Nephron (organoid): ENCODE results near the gene PSMG2.
A peak's percentile ranks its signal among the peaks of the same experiment; 100 is the strongest.

ENCODE experiments used
- H3K27ac Mint-ChIP-seq, 3 experiments: 2 replicates each; pipeline ENCODE4 v1.8.0; 2020; ENCODE audit warnings: mixed read lengths in 3 of 3, mild to moderate bottlenecking in 2 of 3, moderate library complexity in 1 of 3
- H3K27me3 Mint-ChIP-seq: 2 replicates; pipeline ENCODE4 v1.8.0; 2021; ENCODE audit warnings: low read depth, mild to moderate bottlenecking, moderate library complexity, mixed read lengths
- H3K36me3 Mint-ChIP-seq: 2 replicates; pipeline ENCODE4 v1.8.0; 2020; ENCODE audit warnings: low read depth, mixed read lengths
- H3K4me1 Mint-ChIP-seq: 2 replicates; pipeline ENCODE4 v1.8.0; 2020; ENCODE audit warnings: mixed read lengths
- H3K4me3 Mint-ChIP-seq, 3 experiments: 2 replicates each; pipeline ENCODE4 v1.8.0; 2020; ENCODE audit warnings: mild to moderate bottlenecking in 3 of 3, mixed read lengths in 3 of 3, moderate library complexity in 2 of 3
- H3K9me3 Mint-ChIP-seq: 2 replicates; pipeline ENCODE4 v1.8.0; 2020; ENCODE audit warnings: mixed read lengths
- TF ChIP-seq, protein P1 (sequence below), 3 experiments: fragments of 200-600 bp; sonication (generic); IDR thresholded peaks; one replicate each; pipeline ENCODE4 v1.5.0; 2021; ENCODE audit warnings: antibody characterized with exemption in 3 of 3; ENCODE audit not compliant: unreplicated experiment in 3 of 3

Gene PSMG2

DNA sequence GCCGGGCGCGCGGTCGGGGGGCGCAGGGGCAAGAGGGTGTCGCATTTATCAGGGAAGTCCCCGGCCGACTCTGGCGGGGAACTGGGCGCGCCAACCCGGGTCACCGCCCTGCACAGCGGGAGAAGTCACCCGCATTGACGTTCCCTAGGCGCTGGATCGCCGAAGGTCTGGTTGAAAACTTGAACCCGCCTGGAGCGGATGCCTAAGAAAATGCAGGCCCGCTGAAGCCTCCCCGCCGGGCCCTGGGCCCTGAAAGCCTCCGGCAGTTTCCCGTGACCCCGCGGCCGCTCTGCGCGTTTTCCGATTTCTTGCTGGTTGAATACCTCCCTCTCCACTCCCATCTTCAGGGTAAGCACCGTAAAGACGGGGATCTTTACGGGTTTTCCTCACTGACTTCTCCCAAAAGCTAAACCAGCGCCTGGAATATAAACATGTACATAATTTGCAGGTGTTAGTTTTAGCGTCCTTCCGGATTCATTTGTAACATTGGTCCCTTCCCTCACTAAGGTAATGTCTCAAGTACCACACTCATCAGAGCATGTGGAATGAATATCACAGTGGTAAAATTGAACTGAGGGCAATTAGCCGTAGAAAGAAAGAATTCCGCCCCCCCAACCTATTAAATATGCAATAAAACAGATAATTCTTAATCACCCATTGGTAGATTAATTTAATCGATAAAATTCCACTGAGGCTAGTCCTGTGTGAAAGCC is 44.3 kb upstream of the PSMG2 start:
- Mint-ChIP-seq H3K4me1 (peaks cover 27% of the 10 kb centered on the region), H3K36me3 (peaks cover 4% of the 10 kb centered on the region), H3K4me3 (peak overlapping the region; percentile 95 to 99 (median 99)), H3K27me3 (no peaks in the 10 kb centered on the region), H3K9me3 (no peaks in the 10 kb centered on the region), H3K27ac (peak overlapping the region; percentile 84 to 95 (median 93))
- TF ChIP-seq, protein P1, sequence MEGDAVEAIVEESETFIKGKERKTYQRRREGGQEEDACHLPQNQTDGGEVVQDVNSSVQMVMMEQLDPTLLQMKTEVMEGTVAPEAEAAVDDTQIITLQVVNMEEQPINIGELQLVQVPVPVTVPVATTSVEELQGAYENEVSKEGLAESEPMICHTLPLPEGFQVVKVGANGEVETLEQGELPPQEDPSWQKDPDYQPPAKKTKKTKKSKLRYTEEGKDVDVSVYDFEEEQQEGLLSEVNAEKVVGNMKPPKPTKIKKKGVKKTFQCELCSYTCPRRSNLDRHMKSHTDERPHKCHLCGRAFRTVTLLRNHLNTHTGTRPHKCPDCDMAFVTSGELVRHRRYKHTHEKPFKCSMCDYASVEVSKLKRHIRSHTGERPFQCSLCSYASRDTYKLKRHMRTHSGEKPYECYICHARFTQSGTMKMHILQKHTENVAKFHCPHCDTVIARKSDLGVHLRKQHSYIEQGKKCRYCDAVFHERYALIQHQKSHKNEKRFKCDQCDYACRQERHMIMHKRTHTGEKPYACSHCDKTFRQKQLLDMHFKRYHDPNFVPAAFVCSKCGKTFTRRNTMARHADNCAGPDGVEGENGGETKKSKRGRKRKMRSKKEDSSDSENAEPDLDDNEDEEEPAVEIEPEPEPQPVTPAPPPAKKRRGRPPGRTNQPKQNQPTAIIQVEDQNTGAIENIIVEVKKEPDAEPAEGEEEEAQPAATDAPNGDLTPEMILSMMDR (IDR thresholded peaks at IDR 0.05; ENCODE audit: unreplicated experiment in 3 of 3) = no peak

DNA sequence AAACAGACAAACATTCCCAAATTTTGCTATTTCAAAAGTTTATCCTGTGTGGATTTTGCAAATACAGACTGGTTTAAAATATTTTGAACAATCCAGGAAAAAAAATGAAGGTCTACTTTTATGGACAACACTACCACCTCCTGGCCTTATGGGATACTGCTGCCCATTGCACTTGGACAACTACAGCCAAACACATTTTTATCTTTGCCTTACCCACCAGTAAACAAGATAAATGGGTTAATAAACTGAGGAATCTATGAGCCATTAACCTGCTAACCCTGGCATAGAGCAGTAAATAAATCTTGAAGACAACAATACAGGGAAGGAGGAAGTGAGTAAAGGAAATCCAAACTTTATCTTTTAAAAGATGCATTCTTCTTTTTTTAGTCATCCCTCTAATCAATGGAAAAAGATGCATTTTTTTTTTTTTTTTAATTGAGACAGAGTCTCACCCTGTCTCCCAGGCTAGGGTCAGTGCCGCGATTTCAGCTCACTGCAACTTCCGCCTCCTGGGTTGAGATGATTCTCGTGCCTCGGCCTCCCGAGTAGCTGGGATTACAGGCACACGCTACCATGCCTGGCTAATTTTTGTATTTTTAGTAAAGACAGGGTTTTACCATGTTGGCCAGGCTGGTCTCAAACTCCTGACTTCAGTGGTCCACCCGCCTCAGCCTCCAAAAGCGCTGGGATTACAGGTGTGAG is 42.8 kb upstream of the PSMG2 start:
- no peaks in the 10 kb centered on the region for H3K27me3 Mint-ChIP-seq
- H3K4me3 Mint-ChIP-seq = peak overlapping the region; percentile 65 to 95 (median 70)
- TF ChIP-seq, protein P1 (IDR thresholded peaks at IDR 0.05; ENCODE audit: unreplicated experiment in 3 of 3) = peak; percentile 89 to 91 (median 91)
- H3K9me3 Mint-ChIP-seq = no peaks in the 10 kb centered on the region
- H3K36me3 Mint-ChIP-seq = peaks cover 4% of the 10 kb centered on the region
- peaks cover 24% of the 10 kb centered on the region for H3K4me1 Mint-ChIP-seq
- H3K27ac Mint-ChIP-seq = peak overlapping the region in 2 of 3 experiments; percentile 14 to 28

DNA sequence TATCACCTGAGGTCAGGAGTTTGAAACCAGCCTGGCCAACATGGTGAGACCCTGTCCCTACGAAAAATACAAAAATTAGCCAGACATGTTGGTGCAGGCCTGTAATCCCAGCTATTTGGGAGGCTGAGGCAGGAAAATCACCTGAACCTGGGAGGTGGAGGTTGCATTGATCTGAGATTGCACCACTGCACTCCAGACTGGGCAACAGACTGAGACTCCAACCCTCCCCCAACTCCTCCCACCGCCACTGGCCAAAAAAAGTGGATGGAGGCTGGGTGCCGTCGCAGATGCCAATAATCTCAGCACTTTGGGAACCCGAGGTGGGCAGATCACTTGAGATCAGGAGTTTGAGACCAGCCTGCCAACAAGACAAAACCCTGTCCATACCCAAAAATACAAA is 34.8 kb upstream of the PSMG2 start:
- Mint-ChIP-seq H3K9me3 (no peaks in the 10 kb centered on the region), H3K27me3 (no peaks in the 10 kb centered on the region), H3K4me1 (no peaks in the 10 kb centered on the region), H3K36me3 (peaks cover 4% of the 10 kb centered on the region), H3K27ac (no peak overlapping the region), H3K4me3 (no peak overlapping the region)
- TF ChIP-seq, protein P1 (IDR thresholded peaks at IDR 0.05; ENCODE audit: unreplicated experiment in 3 of 3) = no peak

DNA sequence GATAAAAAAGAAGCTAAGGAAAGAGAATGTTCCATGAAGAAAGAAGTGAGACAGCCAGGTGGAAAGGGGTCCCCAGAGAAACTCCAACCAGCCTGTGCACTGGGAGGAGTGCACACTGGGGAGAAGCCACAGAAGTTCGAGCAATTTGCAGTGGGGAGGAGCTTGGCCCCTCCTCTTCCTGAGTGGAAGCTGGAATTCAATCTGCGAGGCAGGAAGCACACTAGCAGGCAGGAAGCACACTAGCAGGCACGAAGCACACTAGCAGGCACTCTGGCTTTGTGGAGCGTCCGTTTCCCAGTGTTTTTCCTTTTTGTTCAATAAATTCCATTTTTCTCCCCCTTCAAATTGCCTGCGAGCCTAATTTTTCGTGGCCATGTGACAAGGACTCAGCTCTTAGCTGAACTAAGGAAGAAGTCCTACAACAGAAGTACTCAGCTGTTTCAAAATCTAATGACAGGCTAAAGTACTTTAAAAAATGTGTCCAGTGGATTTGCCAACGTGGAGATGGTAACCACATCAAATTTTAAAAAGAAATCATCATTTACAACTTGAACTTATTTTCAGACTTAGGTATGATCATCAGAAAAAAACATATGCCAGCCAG is 23.6 kb upstream of the PSMG2 start:
- Mint-ChIP-seq H3K4me3 (peak overlapping the region in 1 of 3 experiments; percentile 13), H3K27me3 (no peaks in the 10 kb centered on the region), H3K9me3 (no peaks in the 10 kb centered on the region), H3K4me1 (peaks cover 7% of the 10 kb centered on the region), H3K27ac (peak overlapping the region; percentile 82 to 88 (median 82)), H3K36me3 (peaks cover 26% of the 10 kb centered on the region)
- TF ChIP-seq, protein P1 (IDR thresholded peaks at IDR 0.05; ENCODE audit: unreplicated experiment in 3 of 3) = no peak

DNA sequence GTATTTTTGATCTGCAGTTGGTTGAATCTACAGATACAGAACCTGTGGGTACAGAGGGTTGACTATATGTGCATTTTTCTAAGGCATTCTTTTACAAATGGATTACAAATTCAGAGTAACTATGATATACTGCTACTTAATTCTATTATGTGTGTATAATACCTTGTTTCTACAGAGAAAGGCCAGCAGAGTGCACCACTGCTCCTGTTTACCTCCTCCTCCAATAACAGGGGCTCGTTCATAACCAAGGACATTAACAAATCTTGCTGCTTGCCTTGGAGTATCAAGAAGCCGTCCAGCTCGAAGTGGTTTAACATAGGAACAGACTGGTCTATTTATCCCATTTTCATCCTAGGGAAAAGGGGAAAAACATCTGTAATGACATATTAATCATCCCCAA is 16.7 kb upstream of the PSMG2 start:
- no peaks in the 10 kb centered on the region for H3K4me1 Mint-ChIP-seq

More for the DNA sequence above, 16.7 kb upstream of the PSMG2 start:
- no peaks in the 10 kb centered on the region for H3K9me3 Mint-ChIP-seq
- no peak overlapping the region for H3K4me3 Mint-ChIP-seq
- TF ChIP-seq, protein P1 (IDR thresholded peaks at IDR 0.05; ENCODE audit: unreplicated experiment in 3 of 3) = no peak
- H3K27me3 Mint-ChIP-seq = no peaks in the 10 kb centered on the region
- H3K36me3 Mint-ChIP-seq = peaks cover 6% of the 10 kb centered on the region
- no peak overlapping the region for H3K27ac Mint-ChIP-seq
